GM23248 (cell line): ENCODE data around the gene PLEKHA5.

Experiments
- EZH2 ChIP-seq: fragments of 200-600 bp; sonication (generic); IDR thresholded peaks from 2 replicates; pipeline ENCODE4 v1.6.1; 2018; ENCODE audit warnings: antibody characterized with exemption, mild to moderate bottlenecking; ENCODE audit not compliant: insufficient read depth, poor library complexity, severe bottlenecking
- EZH2phosphoT487 ChIP-seq: fragments of 200-600 bp; sonication (generic); IDR thresholded peaks from 2 replicates; pipeline ENCODE4 v1.6.1; 2018; ENCODE audit warnings: antibody characterized with exemption, moderate library complexity, mild to moderate bottlenecking, low read depth; ENCODE audit not compliant: insufficient read depth

- no peak for TF ChIP-seq EZH2
- no peak for TF ChIP-seq EZH2phosphoT487
These were observed 20.9 kb downstream of the PLEKHA5 start for GRCh38 chr12:19150273-19150900.
